Bronchial smooth muscle cell (primary cell): ENCODE results near the gene OR51B6. TPM values are rescaled to one million over a fixed set of nuclear protein-coding genes. Genes with fewer than 3 reads are reported as not detected.

ENCODE experiments used
- total RNA-seq: library from RNA; depleted of rRNA; stranded (reverse); fragments of >200 nt; gene quantifications from 2 replicates; pipeline ENCODE4 v1.2.1, GENCODE V29; 2014

OR51B6 gene
- not detected in 2 replicates for total RNA-seq

DNA sequence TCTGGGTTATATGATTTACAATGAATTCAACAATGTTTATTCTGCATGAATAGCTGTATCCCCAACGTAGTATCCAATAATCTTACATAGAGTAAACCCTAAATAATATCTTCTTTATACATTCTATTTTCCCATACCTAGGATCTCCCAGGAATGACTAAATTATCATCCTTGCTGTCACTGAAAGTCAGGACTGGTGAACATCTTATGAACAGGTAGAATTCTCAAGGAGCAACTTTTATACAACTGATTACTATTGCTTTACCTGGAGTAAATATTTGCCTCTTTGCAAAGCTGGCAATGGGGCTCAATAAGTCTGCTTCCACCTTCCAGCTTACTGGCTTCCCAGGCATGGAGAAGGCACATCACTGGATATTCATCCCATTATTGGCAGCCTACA lies at the start of gene OR51B6:
Gene OR51B6, plus strand, starts transcription at position 301 of the 400 bp plus-strand sequence. Its CDS starts 0 bp downstream, at position 301.

DNA sequence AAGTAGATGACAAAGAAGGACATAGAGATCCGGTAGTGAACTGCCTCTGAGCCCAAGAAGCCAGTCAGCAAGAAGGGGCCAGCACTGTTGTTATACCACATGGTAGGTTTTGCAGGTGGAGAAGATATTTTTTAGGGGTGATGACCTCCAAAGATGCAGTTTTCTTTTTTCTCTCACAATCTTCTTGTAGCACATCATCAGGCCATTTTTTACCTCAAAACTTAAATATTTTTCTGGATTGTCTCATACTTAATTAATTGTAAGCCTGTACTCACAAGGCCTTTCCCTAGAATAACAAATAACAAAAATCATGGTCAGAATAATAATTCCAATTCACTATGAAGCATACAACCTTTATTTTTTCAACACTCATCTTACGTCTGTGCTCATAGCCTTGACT lies 49.5 kb upstream of the OR51B6 start, which contains the start of gene OR51B4:
Gene OR51B4, minus strand, starts transcription at position 101 of the 400 bp plus-strand sequence. Its CDS starts 0 bp downstream, at position 101.

DNA sequence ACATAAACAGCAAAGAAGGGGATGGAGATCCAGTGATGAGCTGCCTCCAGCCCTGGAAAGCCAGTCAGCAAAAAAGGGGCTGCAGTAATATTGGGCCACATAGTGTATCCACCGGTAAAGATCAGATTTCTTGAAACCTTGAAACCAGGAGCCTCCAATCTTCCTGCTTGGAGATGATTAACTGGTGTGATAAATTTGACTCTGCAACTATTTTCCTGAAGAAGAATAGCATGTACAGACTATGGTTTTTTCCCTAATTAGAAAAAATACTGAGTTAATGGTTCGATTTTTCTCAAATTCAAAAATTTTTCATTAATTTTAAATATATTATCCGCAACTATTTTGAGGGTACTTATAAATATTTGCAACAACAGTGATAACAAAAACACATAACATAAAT lies 27.1 kb upstream of the OR51B6 start, which contains the start of gene OR51B2:
Gene OR51B2, minus strand, starts transcription at position 101 of the 400 bp plus-strand sequence. Its CDS starts 0 bp downstream, at position 101.

GRCh38 chr11:5343474-5344335 lies 7.6 kb upstream of the OR51B6 start, which contains the start of gene OR51B5:
Gene OR51B5, minus strand, starts transcription at chr11:5343524. Its CDS starts 0 bp downstream, at chr11:5343524.

DNA sequence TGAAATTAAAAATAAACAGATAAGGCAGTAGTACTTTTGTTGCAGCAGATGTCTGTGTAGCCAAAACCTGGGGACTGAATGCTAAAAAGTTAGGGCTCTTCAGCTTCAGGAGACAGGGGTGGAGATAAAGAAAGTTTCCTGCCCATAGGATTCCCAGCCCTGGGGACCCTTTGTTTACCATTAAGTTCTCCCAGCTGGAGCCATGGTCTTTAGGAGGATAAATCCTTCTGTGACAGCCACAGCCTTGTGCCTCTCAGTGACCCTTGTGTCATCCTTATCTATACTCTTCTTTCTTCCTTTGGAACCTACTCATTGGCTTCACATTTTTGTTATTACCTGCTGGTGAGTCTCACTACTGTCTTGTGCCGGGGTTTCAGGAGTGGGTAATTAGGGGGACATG lies 32.3 kb downstream of the OR51B6 start, which contains the start of gene OR51M1:
Gene OR51M1, plus strand, starts transcription at position 237 of the 400 bp plus-strand sequence. CDS start 5,587 bp downstream, outside the sequence.

Other genes starting within 250 kb of the OR51B6 start
- not detected in 2 replicates for gene OR52A5, start 213.2 kb upstream of the OR51B6 start, total RNA-seq
- not detected in 2 replicates for gene OR52A1, start 196.8 kb upstream of the OR51B6 start, total RNA-seq
- not detected in 2 replicates for gene OR51V1, start 150.8 kb upstream of the OR51B6 start, total RNA-seq
- gene HBB, start 124.4 kb upstream of the OR51B6 start, total RNA-seq = not detected in 2 replicates
- 0.34 TPM in 1 of 2 replicates, not detected in the other for gene HBD, start 117.0 kb upstream of the OR51B6 start, total RNA-seq
- not detected in 2 replicates for gene HBG1, start 101.7 kb upstream of the OR51B6 start, total RNA-seq
- 0.32 TPM in 1 of 2 replicates, not detected in the other for gene HBG2, start 96.7 kb upstream of the OR51B6 start, total RNA-seq
- gene HBE1, start 81.6 kb upstream of the OR51B6 start, total RNA-seq = 0.09 TPM in 1 of 2 replicates, not detected in the other
- not detected in 2 replicates for gene OR51B4, start 49.6 kb upstream of the OR51B6 start, total RNA-seq
- not detected in 2 replicates for gene OR51B2, start 27.2 kb upstream of the OR51B6 start, total RNA-seq
- gene OR51B5, start 8.0 kb upstream of the OR51B6 start, total RNA-seq = 0.26 and 0.32 TPM in 2 replicates
- not detected in 2 replicates for gene OR51M1, start 32.3 kb downstream of the OR51B6 start, total RNA-seq
- gene OR51Q1, start 70.6 kb downstream of the OR51B6 start, total RNA-seq = not detected in 2 replicates
- 0.60 TPM in 1 of 2 replicates, not detected in the other for gene OR51I1, start 90.0 kb downstream of the OR51B6 start, total RNA-seq
- not detected in 2 replicates for gene OR51I2, start 97.8 kb downstream of the OR51B6 start, total RNA-seq
- gene OR52D1, start 137.2 kb downstream of the OR51B6 start, total RNA-seq = not detected in 2 replicates
- gene UBQLN3, start 158.4 kb downstream of the OR51B6 start, total RNA-seq = 0.09 and 0.16 TPM in 2 replicates
- 0.16 and 0.17 TPM in 2 replicates for gene UBQLNL, start 165.2 kb downstream of the OR51B6 start, total RNA-seq
- 0.60 and 0.63 TPM in 2 replicates for gene OR52H1, start 197.0 kb downstream of the OR51B6 start, total RNA-seq
- not detected in 2 replicates for gene OR52B6, start 229.4 kb downstream of the OR51B6 start, total RNA-seq
- gene TRIM6, start 245.1 kb downstream of the OR51B6 start, total RNA-seq = 2.5 and 3.8 TPM in 2 replicates